SK-N-SH (cell line): ENCODE results near the gene ACOT8.

ENCODE experiments used
- CTCF ChIP-seq: fragments of 200-600 bp; sonication (generic); IDR thresholded peaks from 2 replicates; pipeline ENCODE4 v1.6.1; 2017; ENCODE audit warnings: antibody characterized with exemption, mild to moderate bottlenecking, moderate library complexity
- GABPA ChIP-seq: IDR thresholded peaks from 2 replicates; pipeline ENCODE4 v1.4.0; 2012; ENCODE audit warnings: low read depth, mild to moderate bottlenecking
- IRF3 ChIP-seq: fragments of 150-350 bp; IDR thresholded peaks from 2 replicates; pipeline ENCODE4 v1.6.1; 2016; ENCODE audit warnings: mild to moderate bottlenecking, low read depth, low read length
- JUND ChIP-seq: IDR thresholded peaks from 2 replicates; pipeline ENCODE4 v1.4.0; 2012
- POLR2AphosphoS5 ChIP-seq: IDR thresholded peaks from 2 replicates; pipeline ENCODE4 v1.6.1; 2012; ENCODE audit warnings: low read depth, low read length
- TAF1 ChIP-seq: IDR thresholded peaks from 2 replicates; pipeline ENCODE4 v1.6.1; 2012; ENCODE audit warnings: low read depth, mild to moderate bottlenecking, low read length, moderate library complexity, borderline replicate concordance

- TF ChIP-seq TAF1: no peak
- no peak for TF ChIP-seq JUND
- no peak for TF ChIP-seq CTCF
- TF ChIP-seq IRF3: no peak
- TF ChIP-seq POLR2AphosphoS5: no peak
- no peak for TF ChIP-seq GABPA
Observed at GRCh38 chr20:45842169-45842812, 14.9 kb downstream of the ACOT8 start.
